ENCODE data around the gene TIGD3.

- no peak for TF ChIP-seq CTCF (IDR thresholded peaks at IDR 0.05; ENCODE audit: low read depth, low read length)
- no peak for TF ChIP-seq POLR2A (IDR thresholded peaks at IDR 0.05; ENCODE audit: extremely low read depth, insufficient read length)
Measured at GRCh38 chr11:65341856-65342255, 12.7 kb upstream of the TIGD3 start.
